Cardiac fibroblast (primary cell): ENCODE results near the gene SWI5.
A peak's percentile ranks its signal among the peaks of the same experiment; 100 is the strongest.

Source experiments
- DNase-seq, 2 donors: peaks; one replicate each; pipeline versions ENCODE4 v3.0.0 to v3.0.0-alpha.2; 2010; ENCODE audit warnings: low read depth in 2 of 2
- H3K4me3 ChIP-seq, 2 donors: replicated peaks in 1 of 2; 1 replicate in 1 of 2; 2 replicates in 1 of 2; pipeline ENCODE4 v1.5.1; 2011; ENCODE audit warnings: low read depth in 2 of 2, low read length in 2 of 2, mild to moderate bottlenecking in 2 of 2, moderate library complexity in 1 of 2
- CTCF ChIP-seq: IDR thresholded peaks from one replicate; pipeline ENCODE4 v1.5.1; 2011; ENCODE audit warnings: low read depth, mild to moderate bottlenecking, low read length, inconsistent platforms

SWI5 gene

GRCh38 chr9:128242124-128242523 lies 34.0 kb upstream of the SWI5 start:
- no peak for DNase-seq
- TF ChIP-seq CTCF, result no peak
- H3K4me3 ChIP-seq, result no peak overlapping the region

GRCh38 chr9:128242828-128243214 lies 33.3 kb upstream of the SWI5 start:
- TF ChIP-seq CTCF, result no peak
- no peak overlapping the region for H3K4me3 ChIP-seq
- no peak for DNase-seq

GRCh38 chr9:128243215-128244018 lies 32.7 kb upstream of the SWI5 start:
- peak in 1 of 2 donors; percentile 29 for DNase-seq
- no peak overlapping the region for H3K4me3 ChIP-seq
- TF ChIP-seq CTCF, result no peak

- no peak for DNase-seq
- H3K4me3 ChIP-seq, result peak overlapping the region; percentile 43 to 49
- TF ChIP-seq CTCF, result no peak
Observed at GRCh38 chr9:128244091-128244836, 31.8 kb upstream of the SWI5 start.

- peak overlapping the region; percentile 43 to 49 for H3K4me3 ChIP-seq
- TF ChIP-seq CTCF, result no peak
- peak; percentile 80 to 92 for DNase-seq
Observed at GRCh38 chr9:128244837-128245231, 31.2 kb upstream of the SWI5 start.

GRCh38 chr9:128245421-128246151 lies 30.5 kb upstream of the SWI5 start:
- DNase-seq, result peak; percentile 70 to 75

More at GRCh38 chr9:128245421-128246151, 30.5 kb upstream of the SWI5 start:
- no peak for TF ChIP-seq CTCF
- no peak overlapping the region for H3K4me3 ChIP-seq
